ENCODE measurements around the gene LYL1. TPM values are rescaled to one million over a fixed set of nuclear protein-coding genes. Genes with fewer than 3 reads are reported as not detected.

Gene LYL1
- total RNA-seq, 1 experiment from 2014 or later = 0.24 TPM

DNA sequence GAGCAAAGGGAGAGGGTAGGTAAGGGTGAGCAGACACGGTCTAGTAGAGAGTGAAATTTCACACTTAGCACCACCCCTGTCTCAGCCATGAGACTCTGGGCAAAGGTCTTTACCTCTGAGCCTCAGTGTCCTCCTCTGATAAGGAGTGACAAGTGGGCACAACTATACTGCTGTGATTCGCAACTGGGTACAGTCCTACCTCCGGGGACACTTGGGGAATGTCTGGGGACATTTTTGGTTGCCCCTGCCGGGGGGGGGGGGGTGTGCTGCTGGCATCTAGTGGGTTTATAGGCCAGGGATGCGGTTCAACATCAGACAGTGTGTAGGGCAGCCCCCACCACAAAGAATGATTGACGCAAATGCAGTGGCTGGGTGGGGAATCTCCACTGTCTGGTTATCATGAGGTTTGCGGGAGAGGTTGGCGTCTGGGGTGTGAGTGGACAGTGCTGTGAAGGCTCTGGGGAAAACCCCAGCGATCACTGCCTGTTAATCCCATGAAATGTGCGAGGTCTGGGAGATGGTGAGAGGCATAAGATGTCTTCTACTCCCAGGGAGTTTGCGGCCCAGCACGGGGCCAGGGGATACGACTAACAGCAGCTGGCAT lies 19.7 kb upstream of the LYL1 start:
- BruUV-seq (replicated peaks) = no TSS peak
- Histone ChIP-seq H3K79me2 (ENCODE audit: low read depth) (peaks cover 95% of the 10 kb centered on the region), H3K27ac (no peak overlapping the region), H3K4me1 (replicated peaks; ENCODE audit: insufficient read depth) (peaks cover 20% of the 10 kb centered on the region), H3F3A (ENCODE audit: insufficient read depth, low read depth) (peaks cover 17% of the 10 kb centered on the region; the same call in 1 of the 2 replicates), H3K4me2 (no peak overlapping the region), H2AFZ (no peak overlapping the region), H3K9me2 (ENCODE audit: insufficient read depth) (no peaks in the 10 kb centered on the region), H4K20me1 (ENCODE audit: insufficient read depth) (peaks cover 85% of the 10 kb centered on the region), H3K36me3 (ENCODE audit: low read depth) (peaks cover 27% of the 10 kb centered on the region), H3K27me3 (ENCODE audit: insufficient read depth, low read depth) (no peaks in the 10 kb centered on the region), H3K9me3 (ENCODE audit: insufficient read depth, low read depth) (no peaks in the 10 kb centered on the region), H3K4me3 (no peak overlapping the region)
- no peak for DNase-seq
- CTCF ChIA-PET = no interaction called here
- POLR2A ChIA-PET (ENCODE audit: unreplicated experiment) = no interaction called here
- intact Hi-C loops (cut with micrococcal nuclease; ENCODE audit: unreplicated experiment) = no loop called here
- TF ChIP-seq EZH2 (IDR thresholded peaks at IDR 0.05; ENCODE audit: low read depth) = no peak
- TF ChIP-seq, protein P1, sequence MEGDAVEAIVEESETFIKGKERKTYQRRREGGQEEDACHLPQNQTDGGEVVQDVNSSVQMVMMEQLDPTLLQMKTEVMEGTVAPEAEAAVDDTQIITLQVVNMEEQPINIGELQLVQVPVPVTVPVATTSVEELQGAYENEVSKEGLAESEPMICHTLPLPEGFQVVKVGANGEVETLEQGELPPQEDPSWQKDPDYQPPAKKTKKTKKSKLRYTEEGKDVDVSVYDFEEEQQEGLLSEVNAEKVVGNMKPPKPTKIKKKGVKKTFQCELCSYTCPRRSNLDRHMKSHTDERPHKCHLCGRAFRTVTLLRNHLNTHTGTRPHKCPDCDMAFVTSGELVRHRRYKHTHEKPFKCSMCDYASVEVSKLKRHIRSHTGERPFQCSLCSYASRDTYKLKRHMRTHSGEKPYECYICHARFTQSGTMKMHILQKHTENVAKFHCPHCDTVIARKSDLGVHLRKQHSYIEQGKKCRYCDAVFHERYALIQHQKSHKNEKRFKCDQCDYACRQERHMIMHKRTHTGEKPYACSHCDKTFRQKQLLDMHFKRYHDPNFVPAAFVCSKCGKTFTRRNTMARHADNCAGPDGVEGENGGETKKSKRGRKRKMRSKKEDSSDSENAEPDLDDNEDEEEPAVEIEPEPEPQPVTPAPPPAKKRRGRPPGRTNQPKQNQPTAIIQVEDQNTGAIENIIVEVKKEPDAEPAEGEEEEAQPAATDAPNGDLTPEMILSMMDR (conservative IDR thresholded peaks at IDR 0.05) = no peak

DNA sequence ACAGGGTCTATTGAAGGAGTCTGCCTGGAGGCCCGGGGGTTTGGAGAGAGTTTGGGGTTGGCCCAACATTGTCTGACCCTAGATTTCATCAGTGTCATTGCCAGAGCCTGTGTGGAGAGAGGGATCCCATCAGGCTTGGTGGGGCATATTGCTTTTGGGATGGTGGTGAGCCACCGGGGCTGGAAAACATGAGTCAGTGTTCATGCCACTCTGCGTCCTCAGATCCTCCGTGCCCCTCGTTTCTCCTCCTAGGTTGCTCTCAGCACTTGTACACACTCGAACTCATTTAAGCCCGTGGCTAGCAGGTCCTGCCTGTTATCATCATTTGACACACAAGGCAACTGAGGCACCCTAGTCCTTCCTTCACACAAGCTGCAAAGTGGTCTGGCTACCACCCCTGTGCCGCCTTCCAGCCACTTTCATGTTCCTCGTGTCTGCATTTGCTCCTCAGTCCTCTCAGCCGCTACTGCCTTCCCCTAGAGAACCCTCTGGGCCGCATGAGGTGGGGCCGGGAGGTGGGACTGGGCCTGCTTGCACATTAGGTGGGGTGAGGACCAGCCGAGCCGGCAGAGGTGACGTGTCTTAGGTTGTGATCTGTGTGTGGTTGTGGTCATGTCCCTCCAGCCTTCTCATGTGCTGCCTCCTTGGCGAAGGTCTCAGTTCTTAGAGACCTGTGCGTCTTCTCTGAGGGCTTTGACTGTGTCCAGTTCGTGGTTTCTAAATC lies 19.1 kb upstream of the LYL1 start:
- peaks cover 26% of the 10 kb centered on the region for H3K36me3 ChIP-seq (ENCODE audit: low read depth)
- no peak overlapping the region for H3K4me2 ChIP-seq
- no TSS peak for BruUV-seq (replicated peaks)
- H3K9me3 ChIP-seq (ENCODE audit: insufficient read depth, low read depth) = no peaks in the 10 kb centered on the region
- H3K27me3 ChIP-seq (ENCODE audit: insufficient read depth, low read depth) = no peaks in the 10 kb centered on the region
- peaks cover 90% of the 10 kb centered on the region for H3K79me2 ChIP-seq (ENCODE audit: low read depth)
- POLR2A ChIA-PET (ENCODE audit: unreplicated experiment) = no interaction called here
- DNase-seq = no peak
- no peak overlapping the region for H3K4me3 ChIP-seq
- no peaks in the 10 kb centered on the region for H3K9me2 ChIP-seq (ENCODE audit: insufficient read depth)
- peaks cover 23% of the 10 kb centered on the region; the same call in 1 of the 2 replicates for H3F3A ChIP-seq (ENCODE audit: insufficient read depth, low read depth)
- peaks cover 20% of the 10 kb centered on the region for H3K4me1 ChIP-seq (replicated peaks; ENCODE audit: insufficient read depth)
- peaks cover 78% of the 10 kb centered on the region for H4K20me1 ChIP-seq (ENCODE audit: insufficient read depth)
- no peak overlapping the region for H3K27ac ChIP-seq
- TF ChIP-seq, protein P1 (conservative IDR thresholded peaks at IDR 0.05) = no peak
- TF ChIP-seq EZH2 (IDR thresholded peaks at IDR 0.05; ENCODE audit: low read depth) = no peak
- no peak overlapping the region for H2AFZ ChIP-seq
- CTCF ChIA-PET = no interaction called here
- intact Hi-C loops (cut with micrococcal nuclease; ENCODE audit: unreplicated experiment) = no loop called here

DNA sequence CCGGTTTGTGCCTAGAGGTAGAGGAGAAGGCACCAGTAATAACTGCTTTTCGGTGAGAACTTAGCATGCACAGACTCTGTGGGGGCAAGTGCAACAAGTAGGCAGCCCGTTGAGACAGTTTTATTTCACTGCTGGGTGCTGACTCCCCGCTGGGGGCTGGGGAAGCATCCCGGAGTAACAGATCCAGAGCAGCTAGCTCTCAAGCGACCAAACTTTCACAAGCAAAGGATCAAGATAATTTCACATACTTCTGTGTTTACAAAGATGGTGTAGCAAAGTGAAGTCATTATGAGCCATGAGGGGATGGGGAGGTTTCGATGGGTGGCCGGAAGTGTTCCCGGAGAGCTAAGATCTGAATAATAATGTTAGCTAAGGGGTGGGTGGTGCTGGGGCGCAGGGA lies 18.2 kb upstream of the LYL1 start:
- CTCF ChIA-PET = no interaction called here
- peaks cover 69% of the 10 kb centered on the region for H4K20me1 ChIP-seq (ENCODE audit: insufficient read depth)
- H3K79me2 ChIP-seq (ENCODE audit: low read depth) = peaks cover 88% of the 10 kb centered on the region

More for the DNA sequence above, 18.2 kb upstream of the LYL1 start:
- no peak overlapping the region for H3K4me2 ChIP-seq
- no peak for TF ChIP-seq EZH2 (IDR thresholded peaks at IDR 0.05; ENCODE audit: low read depth)
- TF ChIP-seq, protein P1 (conservative IDR thresholded peaks at IDR 0.05) = no peak
- H3K27me3 ChIP-seq (ENCODE audit: insufficient read depth, low read depth) = no peaks in the 10 kb centered on the region
- H3K27ac ChIP-seq = no peak overlapping the region
- peaks cover 24% of the 10 kb centered on the region; the same call in 1 of the 2 replicates for H3F3A ChIP-seq (ENCODE audit: insufficient read depth, low read depth)
- H3K4me1 ChIP-seq (replicated peaks; ENCODE audit: insufficient read depth) = peaks cover 20% of the 10 kb centered on the region
- POLR2A ChIA-PET (ENCODE audit: unreplicated experiment) = no interaction called here
- H3K9me3 ChIP-seq (ENCODE audit: insufficient read depth, low read depth) = no peaks in the 10 kb centered on the region
- H2AFZ ChIP-seq = no peak overlapping the region
- DNase-seq = no peak
- peaks cover 22% of the 10 kb centered on the region for H3K36me3 ChIP-seq (ENCODE audit: low read depth)
- no peaks in the 10 kb centered on the region for H3K9me2 ChIP-seq (ENCODE audit: insufficient read depth)
- intact Hi-C loops (cut with micrococcal nuclease; ENCODE audit: unreplicated experiment) = no loop called here
- no TSS peak for BruUV-seq (replicated peaks)
- H3K4me3 ChIP-seq = no peak overlapping the region
